Liver (tissue), 9 donors: ENCODE measurements around the gene FBXO21. TPM values are rescaled to one million over a fixed set of nuclear protein-coding genes. Genes with fewer than 3 reads are reported as not detected.

Experiments used
- DNase-seq: peaks from one replicate; pipeline ENCODE4 v3.0.0-alpha.2; 2017; ENCODE audit warnings: low spot score
- H3K27ac ChIP-seq, 2 donors: one replicate each; pipeline ENCODE4 v1.7.0; 2013; ENCODE audit warnings: inconsistent platforms in 2 of 2, low read length in 2 of 2, control low read depth in 1 of 2, low read depth in 1 of 2, mild to moderate bottlenecking in 1 of 2
- H3K27me3 ChIP-seq, 4 donors: one replicate each; pipeline versions ENCODE4 v1.6.1 to v1.7.0; 2013; ENCODE audit warnings: low read length in 3 of 4, inconsistent platforms in 1 of 4, mild to moderate bottlenecking in 1 of 4, moderate library complexity in 1 of 4; ENCODE audit not compliant: control insufficient read depth in 4 of 4, insufficient read depth in 4 of 4
- H3K36me3 ChIP-seq, 4 donors: one replicate each; pipeline versions ENCODE4 v1.6.1 to v1.7.0; 2013; ENCODE audit warnings: low read length in 3 of 4, mild to moderate bottlenecking in 3 of 4, low read depth in 1 of 4, moderate library complexity in 1 of 4; ENCODE audit not compliant: control insufficient read depth in 4 of 4, insufficient read depth in 3 of 4
- H3K4me1 ChIP-seq, 4 donors: one replicate each; pipeline versions ENCODE4 v1.6.1 to v1.7.0; 2013; ENCODE audit warnings: low read length in 3 of 4, mild to moderate bottlenecking in 3 of 4, moderate library complexity in 1 of 4; ENCODE audit not compliant: control insufficient read depth in 4 of 4, insufficient read depth in 4 of 4
- H3K4me3 ChIP-seq, 3 donors: one replicate each; pipeline versions ENCODE4 v1.6.1 to v1.7.0; 2013; ENCODE audit warnings: low read length in 3 of 3, control low read depth in 1 of 3, low read depth in 1 of 3, mild to moderate bottlenecking in 1 of 3
- H3K9ac ChIP-seq, 2 donors: one replicate each; pipeline ENCODE4 v1.7.0; 2013; ENCODE audit warnings: low read length in 2 of 2, mild to moderate bottlenecking in 2 of 2, moderate library complexity in 2 of 2, control low read depth in 1 of 2, low read depth in 1 of 2
- H3K9me3 ChIP-seq, 4 donors: one replicate each; pipeline versions ENCODE4 v1.6.1 to v1.7.0; 2013; ENCODE audit warnings: low read length in 3 of 4; ENCODE audit not compliant: control insufficient read depth in 4 of 4
- ATF3 ChIP-seq: IDR thresholded peaks from 2 replicates; pipeline ENCODE4 v1.6.1; 2016; ENCODE audit warnings: antibody characterized with exemption
- CTCF ChIP-seq: fragments of 150-350 bp; IDR thresholded peaks from 2 replicates; pipeline ENCODE4 v1.5.1; 2017; ENCODE audit warnings: improper control_type of control experiment, low read depth, low read length; ENCODE audit not compliant: missing input control
- EGR1 ChIP-seq, 2 donors: IDR thresholded peaks; 2 replicates each; pipeline ENCODE4 v1.6.1; 2016 to 2018; ENCODE audit warnings: antibody characterized with exemption in 2 of 2, low read depth in 2 of 2
- FOXA1 ChIP-seq: IDR thresholded peaks from 2 replicates; pipeline ENCODE4 v1.6.1; 2016; ENCODE audit warnings: antibody characterized with exemption
- FOXA2 ChIP-seq: IDR thresholded peaks from 2 replicates; pipeline ENCODE4 v1.6.1; 2016; ENCODE audit warnings: antibody characterized with exemption
- HNF4A ChIP-seq, 2 donors: conservative IDR thresholded peaks; 2 replicates each; pipeline ENCODE4 v1.6.1; 2016; ENCODE audit warnings: antibody characterized with exemption in 2 of 2, mild to moderate bottlenecking in 2 of 2
- HNF4G ChIP-seq: IDR thresholded peaks from 2 replicates; pipeline ENCODE4 v1.6.1; 2016; ENCODE audit warnings: antibody characterized with exemption
- JUND ChIP-seq, 2 donors: IDR thresholded peaks; 2 replicates each; pipeline ENCODE4 v1.6.1; 2016; ENCODE audit warnings: antibody characterized with exemption in 2 of 2
- NR2F2 ChIP-seq: IDR thresholded peaks from 2 replicates; pipeline ENCODE4 v1.6.1; 2016; ENCODE audit warnings: antibody characterized with exemption
- REST ChIP-seq: IDR thresholded peaks from 2 replicates; pipeline ENCODE4 v1.6.1; 2016; ENCODE audit warnings: antibody characterized with exemption, mild to moderate bottlenecking
- RXRA ChIP-seq, 2 donors: IDR thresholded peaks; 2 replicates each; pipeline ENCODE4 v1.6.1; 2017 to 2018; ENCODE audit warnings: antibody characterized with exemption in 2 of 2, mild to moderate bottlenecking in 1 of 2
- SP1 ChIP-seq: IDR thresholded peaks from 2 replicates; pipeline ENCODE4 v1.6.1; 2018; ENCODE audit warnings: antibody characterized with exemption, mild to moderate bottlenecking
- TAF1 ChIP-seq: conservative IDR thresholded peaks from 2 replicates; pipeline ENCODE4 v1.6.1; 2016; ENCODE audit warnings: antibody characterized with exemption, mild to moderate bottlenecking
- YY1 ChIP-seq: IDR thresholded peaks from 2 replicates; pipeline ENCODE4 v1.6.1; 2016; ENCODE audit warnings: antibody characterized with exemption, mild to moderate bottlenecking
- ZBTB33 ChIP-seq: IDR thresholded peaks from 2 replicates; pipeline ENCODE4 v1.6.1; 2016; ENCODE audit warnings: antibody characterized with exemption
- WGBS: extraction: QIAGEN DNeasy Blood & Tissue Kit; methylation state at CpG from one replicate; pipeline ENCODE4 v1.1.7; 2013; 5-methylcytosine and 5-hydroxymethylcytosine counted together
- polyA plus RNA-seq, 2 donors: library from polyadenylated mRNA; stranded (reverse) in 1 of 2; unstranded in 1 of 2; fragments of 200-250 nt in 1 of 2; fragments of >200 nt in 1 of 2; fragmentation: Nextera tagmentation in 1 of 2; extraction: Ambion mirVana in 1 of 2; gene quantifications; one replicate each; pipeline versions ENCODE4 v1.2.1 to v1.2.3, GENCODE V29; 2013 to 2015
- total RNA-seq, 2 donors: library from RNA; depleted of rRNA; stranded (reverse); fragments of >200 nt; gene quantifications; one replicate each; pipeline ENCODE4 v1.2.3, GENCODE V29; 2014
- donor health status: healthy.
- donor health status: healthy.
- donor health status: healthy.
- donor health status: healthy.
- donor health status: healthy.

Gene FBXO21
- total and polyA plus RNA-seq, 4 donors: 12.9 to 54.4 (median 21.1) TPM

- Histone ChIP-seq H3K4me3 (no peak overlapping the region), H3K36me3 (peaks cover 8 to 65% (median 41%) of the 10 kb centered on the region in 4 donors), H3K27me3 (no peaks in the 10 kb centered on the region), H3K9me3 (no peaks in the 10 kb centered on the region), H3K9ac (no peak overlapping the region), H3K27ac (no peak overlapping the region), H3K4me1 (peaks cover 0 to 2% (median under 1%) of the 10 kb centered on the region in 4 donors)
- DNase-seq: no peak
- 95% methylated on average over 7 of the region's 7 CpGs for WGBS
- TF ChIP-seq YY1: no peak
- no peak for TF ChIP-seq CTCF
- no peak for TF ChIP-seq SP1
- no peak for TF ChIP-seq HNF4G
- no peak for TF ChIP-seq REST
- no peak for TF ChIP-seq ATF3
- no peak for TF ChIP-seq TAF1
- no peak for TF ChIP-seq EGR1 (IDR thresholded peaks at IDR 0.05; ENCODE audit: low read depth in 2 of 2)
- no peak for TF ChIP-seq HNF4A (conservative IDR thresholded peaks at IDR 0.05)
- no peak for TF ChIP-seq ZBTB33
- TF ChIP-seq FOXA2: no peak
- TF ChIP-seq FOXA1: no peak
- no peak for TF ChIP-seq JUND (IDR thresholded peaks at IDR 0.05)
- no peak for TF ChIP-seq RXRA (IDR thresholded peaks at IDR 0.05)
Observed at GRCh38 chr12:117149431-117149830, 40.8 kb downstream of the FBXO21 start.

GRCh38 chr12:117148642-117149041 lies 41.6 kb downstream of the FBXO21 start:
- no peaks in the 10 kb centered on the region for H3K27me3 ChIP-seq
- H3K4me1 ChIP-seq: peaks cover 0 to 7% (median 4%) of the 10 kb centered on the region in 4 donors
- WGBS: 95% methylated on average over 6 of the region's 6 CpGs
- TF ChIP-seq HNF4A (conservative IDR thresholded peaks at IDR 0.05) (no peak), SP1 (no peak), TAF1 (no peak), ATF3 (no peak), EGR1 (IDR thresholded peaks at IDR 0.05; ENCODE audit: low read depth in 2 of 2) (no peak), NR2F2 (no peak), HNF4G (no peak), REST (no peak), ZBTB33 (no peak)
- peaks cover 8 to 58% (median 38%) of the 10 kb centered on the region in 4 donors for H3K36me3 ChIP-seq
- H3K9ac ChIP-seq: no peak overlapping the region
- no peaks in the 10 kb centered on the region for H3K9me3 ChIP-seq
- no peak for DNase-seq
- H3K4me3 ChIP-seq: no peak overlapping the region
- no peak overlapping the region for H3K27ac ChIP-seq
